Dedifferentiated amniotic fluid mesenchymal stem cell (primary cell): Measurements from ENCODE around the gene CDKN2A.

Experiments
- DNase-seq: peaks from one replicate; pipeline ENCODE4 v3.0.0-alpha.2; 2016; ENCODE audit errors: extremely low spot score

CDKN2A gene

DNA sequence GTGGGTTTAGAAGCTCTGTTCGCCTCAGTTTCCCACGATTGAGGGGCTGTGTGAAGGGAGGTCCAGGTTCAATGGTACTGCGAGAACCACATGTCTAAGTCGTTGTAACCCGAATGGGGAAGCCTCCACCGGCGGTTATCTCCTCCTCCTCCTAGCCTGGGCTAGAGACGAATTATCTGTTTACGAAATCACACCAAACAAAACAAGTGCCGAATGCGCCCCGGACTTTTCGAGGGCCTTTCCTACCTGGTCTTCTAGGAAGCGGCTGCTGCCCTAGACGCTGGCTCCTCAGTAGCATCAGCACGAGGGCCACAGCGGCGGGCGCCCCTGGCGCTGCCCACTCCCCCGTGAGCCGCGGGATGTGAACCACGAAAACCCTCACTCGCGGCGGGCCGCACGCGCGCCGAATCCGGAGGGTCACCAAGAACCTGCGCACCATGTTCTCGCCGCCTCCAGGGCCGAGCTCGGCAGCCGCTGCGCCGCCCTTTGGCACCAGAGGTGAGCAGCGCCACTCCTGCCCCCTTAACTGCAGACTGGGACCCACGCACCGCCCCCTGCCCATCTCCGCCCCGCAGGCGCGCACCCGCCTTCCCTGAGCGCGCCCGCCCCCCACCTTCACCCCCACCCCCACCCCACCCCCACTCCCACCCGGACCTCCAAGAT lies at the start of gene CDKN2A:
Gene CDKN2A (minus strand): TSS at position 500 of the 663 bp plus-strand sequence.
- no peak for DNase-seq

DNA sequence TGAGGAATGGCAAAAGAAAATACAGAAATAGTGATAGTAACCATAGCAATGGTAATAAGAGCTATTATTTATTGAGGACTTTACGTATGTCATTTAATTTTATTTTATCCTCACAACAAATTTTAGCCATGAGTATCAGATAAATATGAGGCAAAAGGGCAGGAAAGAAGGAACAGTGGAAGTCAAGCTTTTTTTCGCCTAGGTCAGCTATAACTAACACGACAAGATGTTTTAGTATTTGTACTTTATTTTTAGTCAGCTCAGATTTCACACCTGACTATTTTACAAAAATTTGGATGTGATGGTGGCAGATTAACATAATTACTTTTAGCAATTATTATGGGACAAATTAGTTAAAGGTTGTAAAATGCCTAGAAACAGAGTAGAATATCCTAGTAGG lies 49.7 kb upstream of the CDKN2A start:
- DNase-seq: no peak

DNA sequence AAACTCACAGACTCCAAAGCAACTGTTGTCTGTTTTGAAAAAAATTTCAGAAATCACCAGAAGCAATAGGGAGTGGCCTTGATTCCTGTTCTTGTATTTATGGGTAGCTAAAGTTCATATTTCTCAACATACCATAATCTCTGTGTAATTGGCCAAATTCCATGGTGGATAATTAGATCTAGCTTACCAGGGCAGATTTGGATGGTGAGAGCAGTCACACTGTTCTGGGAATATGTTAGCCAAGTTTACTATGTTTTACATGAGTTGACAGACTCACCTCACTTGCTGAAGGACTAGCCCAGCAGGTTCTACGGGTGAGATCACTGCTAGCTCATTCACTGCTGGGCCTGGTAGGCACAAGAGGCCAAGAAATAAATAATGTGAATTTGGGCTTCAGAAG lies 47.6 kb upstream of the CDKN2A start:
- peak; percentile 65 for DNase-seq

DNA sequence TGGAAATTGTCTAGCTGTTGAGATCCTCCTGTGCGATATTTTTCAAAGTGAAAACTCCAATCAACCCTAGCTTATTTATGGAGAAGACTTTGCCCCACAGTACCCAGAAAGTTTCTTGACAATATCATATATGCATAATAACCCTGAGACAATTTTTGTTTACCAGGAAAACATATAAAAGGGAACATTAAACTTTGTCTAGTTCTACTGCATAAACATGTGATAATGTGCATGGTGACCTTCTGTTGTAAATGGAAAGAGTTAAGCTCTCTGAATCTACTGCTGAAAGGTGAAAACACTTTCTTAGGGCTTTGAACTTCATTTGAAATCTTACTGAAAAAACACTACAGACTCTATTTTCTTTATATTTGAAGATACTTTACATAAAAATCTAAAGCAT lies 47.2 kb upstream of the CDKN2A start:
- DNase-seq: no peak

DNA sequence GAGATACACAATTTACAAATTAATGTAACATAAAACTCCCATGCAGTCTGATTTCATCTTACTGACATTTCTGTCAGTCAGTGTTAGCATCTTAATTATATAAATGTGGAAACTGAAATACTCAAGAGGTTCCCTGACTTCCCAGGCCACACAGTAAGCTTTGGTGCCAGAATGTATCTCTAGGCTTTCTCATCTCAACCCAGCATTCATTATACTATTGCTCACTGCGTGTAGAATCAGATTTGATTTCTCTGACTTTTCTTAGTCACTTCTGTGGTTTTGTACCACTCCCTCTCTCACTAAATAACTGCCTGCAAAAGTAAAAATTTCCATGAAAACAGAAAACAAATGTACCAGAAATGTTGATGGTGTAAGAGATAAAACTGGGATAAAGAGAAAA lies 46.6 kb upstream of the CDKN2A start:
- DNase-seq: peak; percentile 81

DNA sequence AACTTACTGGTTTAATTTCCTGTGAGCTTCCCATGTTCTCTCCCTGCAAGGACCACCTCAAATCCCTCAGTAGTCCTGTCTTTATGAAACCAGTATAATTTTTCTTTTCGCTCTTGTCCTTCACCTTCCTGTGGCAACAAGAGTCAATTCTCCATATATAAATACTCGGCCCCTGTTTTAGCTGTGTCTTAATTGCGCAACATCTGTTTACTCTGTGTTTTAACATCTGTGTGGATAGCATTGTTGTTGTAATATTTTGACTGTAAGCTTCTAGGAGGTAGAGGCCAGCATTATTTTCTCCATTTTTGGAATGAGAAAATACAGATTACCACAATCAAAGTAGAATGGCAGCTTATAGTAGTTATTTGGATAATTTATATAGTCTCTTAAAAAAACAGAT lies 45.1 kb upstream of the CDKN2A start:
- DNase-seq: no peak

DNA sequence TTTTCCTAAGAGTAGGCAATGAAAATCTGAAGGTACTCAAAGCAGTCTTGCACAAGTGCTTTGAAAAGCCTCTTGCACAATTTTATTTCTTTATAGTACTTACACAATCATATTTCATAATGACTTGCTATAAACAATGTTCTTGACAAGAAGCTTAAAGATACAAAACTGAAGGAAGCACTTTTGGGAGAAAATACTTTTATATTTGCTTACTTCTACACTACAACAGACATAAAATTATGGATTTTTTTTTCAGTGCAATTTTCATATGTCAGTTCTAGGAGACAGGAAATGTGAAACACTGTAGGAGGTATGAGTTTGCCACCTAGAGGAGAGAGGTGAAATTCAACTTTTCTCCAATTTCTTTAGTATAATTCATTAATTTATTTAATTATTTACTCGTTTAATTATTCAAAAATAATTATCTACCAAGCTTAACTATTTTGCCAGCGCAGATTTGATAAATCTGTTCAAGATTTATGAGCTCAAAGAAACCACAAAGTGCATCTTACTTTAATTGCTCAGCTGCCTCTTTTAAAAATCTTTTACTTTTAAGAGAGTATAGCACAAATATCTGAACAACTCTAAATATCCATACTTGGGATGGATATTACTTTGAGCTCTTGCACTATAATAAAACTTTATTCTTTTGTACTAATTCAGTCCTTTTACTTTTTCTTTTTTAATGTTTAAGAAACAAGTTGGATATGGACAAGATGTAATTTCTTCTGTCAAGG lies 43.9 kb upstream of the CDKN2A start:
- peak; percentile 43 for DNase-seq

DNA sequence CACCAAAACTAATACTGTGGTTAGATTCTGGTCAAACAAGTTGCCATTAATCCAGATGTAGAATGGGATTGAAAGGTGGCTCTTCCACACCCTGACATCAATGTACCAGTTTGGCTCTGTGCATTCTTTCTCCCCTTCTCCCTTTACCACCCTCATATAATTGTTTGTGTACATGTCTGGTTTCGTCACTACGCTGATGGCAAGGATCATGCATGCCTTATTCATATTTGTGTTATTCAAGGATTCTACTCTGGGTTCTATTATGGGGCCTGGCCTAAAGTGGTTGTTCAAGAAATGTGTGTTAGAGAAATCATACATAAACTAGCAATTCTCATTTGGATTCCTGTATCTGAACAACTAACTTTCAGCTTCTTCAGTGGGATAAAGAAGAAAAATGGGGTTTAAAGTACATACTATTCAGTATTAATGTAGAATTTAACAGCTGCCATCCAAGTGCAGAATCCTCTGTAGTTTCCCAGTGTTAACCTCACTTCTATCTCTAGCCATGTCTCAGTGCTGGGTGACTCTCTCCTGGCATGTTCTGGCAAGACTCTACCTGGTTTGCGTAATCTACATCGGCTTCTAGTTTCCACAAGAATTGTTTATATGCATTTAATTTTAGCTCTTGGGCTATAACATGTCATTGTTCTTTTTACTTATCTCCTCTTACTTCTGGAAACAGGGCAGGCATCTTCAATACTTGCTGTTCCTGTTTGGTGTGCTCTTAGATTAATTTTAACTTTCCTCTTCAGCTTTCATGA lies 42.9 kb upstream of the CDKN2A start:
- no peak for DNase-seq

DNA sequence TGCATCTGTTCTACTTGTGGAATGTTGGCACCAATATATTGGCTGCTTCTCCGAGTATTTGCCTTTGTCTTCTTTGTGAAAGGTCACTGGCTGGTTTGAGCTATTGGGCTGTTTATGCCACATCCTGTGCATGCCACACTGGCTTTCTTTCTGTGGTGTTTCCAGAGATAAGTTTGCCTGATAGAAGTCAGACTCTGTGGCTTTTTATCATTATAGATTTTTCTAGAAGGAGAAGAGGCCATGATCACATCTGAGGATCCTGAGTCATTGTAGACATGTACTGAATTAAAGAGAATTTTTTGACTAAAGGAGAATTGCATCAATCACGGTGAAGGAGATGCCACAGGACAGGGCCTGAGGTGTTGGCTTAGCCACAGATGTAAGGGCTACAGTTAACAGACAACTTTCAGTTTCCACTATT lies 41.4 kb upstream of the CDKN2A start:
- no peak for DNase-seq

DNA sequence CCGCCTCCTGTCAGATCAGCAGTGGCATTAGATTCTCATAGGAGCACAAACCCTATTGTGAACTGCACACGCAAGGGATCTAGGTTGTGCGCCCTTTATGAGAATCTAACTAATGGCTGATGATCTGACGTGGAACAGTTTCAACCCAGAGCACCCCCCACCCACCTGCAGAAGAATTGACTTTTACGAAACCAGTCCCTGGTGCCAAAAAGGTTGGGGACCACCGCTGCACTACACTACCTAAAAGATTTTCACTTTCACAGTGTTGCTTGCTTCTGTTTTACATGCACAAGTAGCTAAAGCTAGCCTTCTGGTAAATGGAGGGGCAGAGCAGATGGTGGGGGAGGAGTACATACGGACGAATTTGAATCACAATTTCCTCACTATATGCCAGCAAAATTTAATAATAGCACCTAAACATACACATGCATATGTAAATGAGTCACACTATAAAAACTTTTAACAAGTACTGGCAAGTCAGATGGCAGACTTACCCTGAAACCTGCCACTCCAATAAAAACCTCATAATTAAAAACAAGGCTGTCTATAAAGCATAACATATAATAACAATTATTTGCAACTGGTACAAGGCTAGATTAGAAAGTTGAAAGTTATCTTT lies 38.9 kb upstream of the CDKN2A start:
- DNase-seq: no peak

DNA sequence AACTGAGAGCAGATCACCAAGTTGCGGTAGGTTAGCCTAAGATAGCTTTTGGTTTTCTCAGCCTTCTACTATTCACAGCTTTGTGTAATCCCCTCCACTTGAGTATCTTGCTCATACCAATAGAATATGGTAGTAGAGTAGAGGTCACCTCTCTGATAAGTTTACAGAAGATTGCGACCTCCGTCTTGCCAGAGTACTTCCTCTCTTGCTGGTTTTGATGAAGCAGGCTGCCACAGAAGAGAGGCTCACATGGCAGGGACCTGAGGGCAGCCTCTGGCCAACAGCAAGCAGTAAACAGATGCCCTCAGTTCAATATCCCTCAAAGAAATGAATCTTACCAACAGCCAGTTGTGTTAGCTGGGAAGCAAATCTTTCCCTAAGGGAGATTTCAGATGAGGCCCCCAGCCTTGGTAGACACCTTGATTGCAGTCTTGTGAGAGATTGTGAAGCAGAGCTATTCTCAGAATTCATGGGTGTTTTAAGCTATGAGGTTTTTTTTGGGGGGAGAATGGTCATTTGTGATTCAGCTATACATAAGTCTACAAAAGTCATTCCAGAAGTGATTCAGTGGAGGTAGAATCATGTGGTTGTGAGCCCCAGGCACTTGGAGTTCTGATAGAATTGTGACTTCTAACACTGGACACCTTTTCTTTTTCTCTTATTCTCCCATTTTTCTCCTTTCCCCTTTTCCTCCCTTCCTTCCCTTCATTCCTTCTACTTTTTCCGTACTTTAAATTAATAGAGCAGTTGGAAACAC lies 37.6 kb upstream of the CDKN2A start:
- DNase-seq: no peak

DNA sequence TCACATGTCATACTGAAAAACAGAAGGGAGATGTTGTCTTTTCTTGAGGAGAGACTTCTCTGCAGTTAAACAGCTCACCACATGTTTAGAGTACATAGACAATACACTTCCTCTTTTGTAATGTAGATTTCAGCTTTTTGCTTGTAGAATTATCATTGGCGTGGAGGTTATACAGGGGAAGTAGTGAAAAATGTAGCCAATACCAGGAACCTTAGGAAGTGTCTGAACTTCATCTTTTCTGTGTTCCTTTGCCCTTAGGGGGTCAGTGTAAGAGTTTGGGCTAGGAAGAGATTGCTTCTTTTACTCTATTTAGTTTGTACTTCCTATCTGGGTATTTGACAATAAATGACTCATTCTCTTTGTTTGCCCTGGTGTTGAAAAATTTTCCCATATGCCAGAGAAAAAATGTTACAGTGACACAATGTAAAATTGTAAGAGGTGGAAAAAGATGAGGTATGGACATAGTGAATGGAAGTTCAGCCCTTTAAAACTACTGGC lies 36.0 kb upstream of the CDKN2A start:
- peak; percentile 72 for DNase-seq

DNA sequence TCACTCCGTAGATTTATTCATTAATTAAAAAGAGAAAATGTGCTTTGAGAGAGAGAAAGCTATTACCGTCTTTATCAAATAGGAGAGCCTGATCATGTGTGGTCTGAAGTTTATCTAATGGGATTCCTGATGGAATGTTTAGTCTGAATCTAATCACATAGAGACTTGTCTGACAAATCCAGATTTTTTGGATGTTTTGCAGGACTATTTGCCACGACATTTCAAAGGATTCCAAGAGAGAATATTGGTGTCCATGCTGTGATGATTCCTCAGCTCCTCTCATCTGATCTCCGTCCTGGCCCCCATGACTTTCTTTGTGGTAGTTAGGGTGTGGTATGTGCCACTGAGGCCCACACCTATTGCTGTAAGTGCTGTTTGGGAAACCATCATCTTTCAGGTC lies 35.0 kb upstream of the CDKN2A start:
- no peak for DNase-seq

DNA sequence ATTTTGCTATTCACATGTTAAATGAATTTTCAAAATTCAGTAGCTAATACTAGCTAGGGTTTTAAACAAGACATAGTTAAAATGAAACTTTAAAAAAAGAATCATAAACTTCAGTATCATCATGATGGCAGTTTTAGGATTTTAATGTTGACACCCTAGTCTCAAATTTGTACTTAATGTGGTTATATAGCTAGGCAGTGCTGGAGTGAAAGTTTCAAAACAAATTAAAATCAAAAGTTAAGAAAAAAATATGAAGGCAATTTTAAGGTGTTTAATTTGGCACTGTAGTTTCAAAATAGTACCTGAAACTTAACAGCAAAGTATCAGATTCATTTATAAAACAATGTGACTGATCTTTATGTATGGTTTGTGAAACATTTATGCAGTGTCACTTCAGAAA lies 34.2 kb upstream of the CDKN2A start:
- no peak for DNase-seq

DNA sequence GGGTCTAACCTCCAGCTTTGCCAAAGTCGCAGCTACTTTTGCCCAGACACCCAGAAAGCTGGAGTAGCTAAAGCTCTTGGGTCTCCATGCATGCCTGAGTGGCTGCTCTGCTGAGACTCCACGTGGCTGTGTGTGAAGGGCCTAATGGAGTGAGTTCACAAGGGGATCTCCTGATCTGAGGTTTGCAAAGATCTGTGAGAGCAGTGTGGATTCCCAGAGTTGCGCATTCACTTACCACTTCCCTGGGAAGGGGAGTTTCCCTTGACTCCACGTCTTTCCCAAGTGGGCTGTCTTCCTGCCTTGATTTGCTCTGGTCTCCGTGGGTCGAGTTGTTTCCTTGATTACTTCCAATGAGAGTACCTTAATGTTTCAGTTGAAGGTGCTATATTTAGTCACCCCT lies 32.5 kb upstream of the CDKN2A start:
- no peak for DNase-seq

DNA sequence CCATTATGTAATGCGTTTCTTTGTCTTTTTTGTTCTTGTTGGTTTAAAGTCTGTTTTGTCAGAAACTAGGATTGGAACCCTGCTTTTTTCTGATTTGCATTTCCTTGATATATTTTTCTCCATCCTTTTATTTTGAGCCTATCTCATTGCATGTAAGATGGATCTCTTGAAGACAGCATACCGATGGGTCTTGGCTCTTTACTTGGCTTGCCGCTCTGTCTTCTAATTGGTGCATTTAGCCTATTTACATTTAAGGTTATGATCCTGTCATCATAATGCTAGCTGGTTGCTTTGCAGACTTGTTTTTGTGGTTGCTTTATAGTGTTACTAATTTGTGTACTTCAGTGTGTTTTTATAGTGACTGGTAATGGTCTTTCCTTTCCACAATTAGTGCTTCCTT lies 28.2 kb upstream of the CDKN2A start:
- no peak for DNase-seq

DNA sequence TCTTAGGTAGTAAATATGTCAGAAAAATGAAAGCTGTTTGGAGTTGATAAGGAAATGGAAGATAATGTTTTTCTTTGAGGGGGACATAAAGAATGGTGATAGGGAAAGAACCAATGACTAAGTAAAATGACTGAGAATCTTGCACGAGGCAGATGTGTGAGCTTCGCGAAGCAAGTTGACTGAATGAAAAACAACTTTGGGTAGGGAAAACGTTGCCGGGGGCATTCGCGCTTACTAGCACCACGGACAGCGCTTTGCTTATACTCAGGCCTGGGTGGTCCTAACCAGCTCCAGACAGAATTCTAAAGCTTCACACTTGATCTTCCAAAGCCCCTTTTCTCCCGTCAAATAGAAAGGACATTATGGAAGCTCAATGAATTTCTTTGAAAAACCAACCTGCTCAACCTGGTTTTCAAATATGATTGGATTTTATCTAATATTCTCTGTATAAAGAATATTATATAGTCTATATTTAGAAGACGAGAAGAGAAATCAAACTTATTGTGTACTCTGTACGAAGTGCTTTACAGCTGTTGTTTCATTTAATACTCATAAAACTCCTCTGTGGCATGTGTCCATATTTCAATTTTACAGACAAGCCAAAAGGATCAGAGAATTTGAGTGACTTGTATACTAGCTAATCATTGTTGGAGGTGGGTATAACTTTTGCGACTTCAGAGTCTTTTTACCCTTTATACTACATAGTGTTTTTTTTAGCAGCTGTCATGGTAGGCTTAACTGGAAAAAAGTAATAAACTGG lies 16.9 kb upstream of the CDKN2A start:
- DNase-seq: no peak

DNA sequence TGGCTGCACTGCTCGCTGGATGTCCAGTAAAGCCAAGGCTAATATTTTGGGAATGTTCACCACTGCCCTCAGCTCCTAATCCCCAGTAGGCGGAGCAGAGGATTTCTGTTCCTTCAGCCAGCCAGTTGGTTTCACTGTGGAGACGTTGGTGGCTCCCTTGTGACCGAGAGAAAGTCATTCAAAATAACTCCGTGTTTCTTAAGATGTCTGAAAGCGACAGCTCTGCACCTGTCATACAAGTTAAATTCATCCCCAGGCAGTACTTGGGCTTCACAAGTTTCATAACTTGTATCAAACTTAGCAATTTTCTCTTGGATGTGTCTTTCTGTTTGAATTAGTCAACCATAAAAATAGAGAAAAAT lies 15.3 kb upstream of the CDKN2A start:
- no peak for DNase-seq

DNA sequence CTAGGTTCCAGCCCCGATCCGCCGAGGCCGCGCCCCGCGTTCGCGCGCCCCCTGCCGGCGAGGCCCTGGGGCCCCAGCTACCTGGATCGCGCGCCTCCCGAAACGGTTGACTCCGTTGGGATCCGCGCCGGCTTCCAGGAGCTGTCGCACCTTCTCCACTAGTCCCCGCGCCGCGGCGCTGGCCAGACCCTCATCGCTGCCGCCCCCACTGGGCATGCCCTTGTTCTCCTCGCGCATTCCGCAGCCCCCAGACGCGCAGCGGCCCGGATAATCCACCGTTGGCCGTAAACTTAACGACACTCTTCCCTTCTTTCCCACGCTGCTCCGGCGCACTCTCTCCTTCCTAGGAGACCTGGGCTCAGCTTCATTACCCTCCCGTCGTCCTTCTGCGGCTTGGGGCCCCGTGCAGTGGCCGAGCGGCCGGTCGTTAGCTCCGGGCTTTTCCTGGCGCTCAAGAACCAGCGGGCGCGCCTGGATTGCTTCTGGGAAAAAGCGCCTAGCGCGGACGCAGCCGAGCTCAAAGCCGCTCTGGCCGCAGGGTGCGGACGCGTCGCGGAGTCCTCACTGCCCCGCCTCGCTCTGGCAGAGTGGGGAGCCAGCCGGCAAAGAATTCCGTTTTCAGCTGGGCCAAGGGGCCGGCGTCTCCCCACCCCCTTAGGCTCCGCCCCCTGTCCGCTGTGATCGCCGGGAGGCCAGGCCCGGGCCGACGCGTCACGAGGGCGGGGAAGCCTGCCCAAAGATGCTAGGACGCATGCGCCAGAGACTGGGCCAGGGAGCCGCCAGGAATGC lies 14.7 kb upstream of the CDKN2A start, which contains the start of gene CDKN2B:
Gene CDKN2B (minus strand): TSS at position 589 of the 789 bp plus-strand sequence. CDS start 352 bp downstream, at position 237.
- peak; percentile 97 for DNase-seq

DNA sequence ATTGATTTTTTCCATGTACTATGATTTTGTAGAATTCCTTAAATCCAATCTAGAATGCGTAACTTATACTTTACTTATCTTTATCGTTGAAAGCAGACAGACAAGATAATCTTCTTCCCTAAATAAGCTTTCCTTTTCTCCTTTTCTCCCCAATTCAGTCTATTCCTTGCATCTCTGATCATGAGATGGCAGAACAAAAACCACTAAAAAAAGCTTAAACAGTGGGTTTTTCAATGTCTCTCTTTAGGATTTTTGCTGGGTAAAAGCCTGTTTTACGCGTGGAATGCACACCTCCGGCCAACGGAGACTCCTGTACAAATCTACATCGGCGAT lies 14.2 kb upstream of the CDKN2A start:
- no peak for DNase-seq
